Trophoblast cell (in vitro differentiated cells and primary cell): ENCODE measurements around the gene ZBTB12.

ENCODE experiments used
- DNase-seq, 2 donors: peaks; one replicate each; pipeline ENCODE4 v3.0.0-alpha.2; 2016
- H2AFZ ChIP-seq: 2 replicates; pipeline ENCODE4 v1.6.1; 2013; ENCODE audit warnings: low read length, moderate library complexity, mild to moderate bottlenecking; ENCODE audit not compliant: insufficient read depth, poor library complexity
- H2AK5ac ChIP-seq: 2 replicates; pipeline ENCODE4 v1.6.1; 2013; ENCODE audit warnings: mild to moderate bottlenecking, low read length
- H2BK120ac ChIP-seq: 2 replicates; pipeline ENCODE4 v1.6.1; 2013; ENCODE audit warnings: low read length, mild to moderate bottlenecking, moderate library complexity; ENCODE audit not compliant: insufficient read depth, poor library complexity
- H2BK12ac ChIP-seq: 2 replicates; pipeline ENCODE4 v1.6.1; 2013; ENCODE audit warnings: mild to moderate bottlenecking, low read length, moderate library complexity
- H2BK5ac ChIP-seq: 2 replicates; pipeline ENCODE4 v1.6.1; 2013; ENCODE audit warnings: low read length, low read depth, moderate library complexity, mild to moderate bottlenecking; ENCODE audit not compliant: poor library complexity
- H3K14ac ChIP-seq: 2 replicates; pipeline ENCODE4 v1.6.1; 2013; ENCODE audit warnings: mild to moderate bottlenecking, low read length
- H3K18ac ChIP-seq: 2 replicates; pipeline ENCODE4 v1.6.1; 2013; ENCODE audit warnings: mild to moderate bottlenecking, low read length
- H3K23ac ChIP-seq: 2 replicates; pipeline ENCODE4 v1.6.1; 2013; ENCODE audit warnings: low read length
- H3K27ac ChIP-seq: 2 replicates; pipeline ENCODE4 v1.5.1; 2013; ENCODE audit warnings: low read depth, mild to moderate bottlenecking, inconsistent platforms, low read length, moderate library complexity
- H3K27me3 ChIP-seq: 2 replicates; pipeline ENCODE4 v1.6.1; 2013; ENCODE audit warnings: inconsistent platforms, mild to moderate bottlenecking, low read length, moderate library complexity; ENCODE audit not compliant: insufficient read depth
- H3K36me3 ChIP-seq, 2 experiments: 1 replicate in 1 of 2; 2 replicates in 1 of 2; pipeline ENCODE4 v1.6.1; 2013; ENCODE audit warnings: low read length in 2 of 2, mild to moderate bottlenecking in 2 of 2, moderate library complexity in 1 of 2; ENCODE audit not compliant: insufficient read depth in 2 of 2, control insufficient read depth in 1 of 2
- H3K4ac ChIP-seq: 2 replicates; pipeline ENCODE4 v1.6.1; 2013; ENCODE audit warnings: low read depth, mild to moderate bottlenecking, low read length, moderate library complexity
- H3K4me1 ChIP-seq, 2 experiments: 1 replicate in 1 of 2; 2 replicates in 1 of 2; pipeline ENCODE4 v1.6.1; 2013; ENCODE audit warnings: low read length in 2 of 2, mild to moderate bottlenecking in 2 of 2, moderate library complexity in 1 of 2; ENCODE audit not compliant: insufficient read depth in 2 of 2, control insufficient read depth in 1 of 2
- H3K4me2 ChIP-seq: 2 replicates; pipeline ENCODE4 v1.6.1; 2013; ENCODE audit warnings: inconsistent platforms, mild to moderate bottlenecking, low read length, moderate library complexity
- H3K4me3 ChIP-seq: 2 replicates; pipeline ENCODE4 v1.5.1; 2013; ENCODE audit warnings: mild to moderate bottlenecking, low read depth, low read length, inconsistent platforms
- H3K79me1 ChIP-seq: one replicate; pipeline ENCODE4 v1.6.1; 2013; ENCODE audit warnings: low read length
- H3K79me2 ChIP-seq: 2 replicates; pipeline ENCODE4 v1.6.1; 2013; ENCODE audit warnings: low read length, mild to moderate bottlenecking; ENCODE audit not compliant: control insufficient read depth, insufficient read depth, poor library complexity
- H3K9ac ChIP-seq: 2 replicates; pipeline ENCODE4 v1.6.1; 2013; ENCODE audit warnings: mild to moderate bottlenecking, low read length
- H3K9me3 ChIP-seq: 2 replicates; pipeline ENCODE4 v1.6.1; 2013; ENCODE audit warnings: low read depth, mild to moderate bottlenecking, control low read depth, inconsistent platforms, low read length; ENCODE audit not compliant: insufficient read depth
- H4K12ac ChIP-seq: 2 replicates; pipeline ENCODE4 v1.6.1; 2013; ENCODE audit warnings: low read depth, mild to moderate bottlenecking, low read length, moderate library complexity
- H4K8ac ChIP-seq: 2 replicates; pipeline ENCODE4 v1.6.1; 2013; ENCODE audit warnings: low read depth, mild to moderate bottlenecking, low read length, moderate library complexity
- H4K91ac ChIP-seq: one replicate; pipeline ENCODE4 v1.6.1; 2013; ENCODE audit warnings: low read depth, mild to moderate bottlenecking, low read length, moderate library complexity
- WGBS: extraction: QIAGEN DNeasy Blood & Tissue Kit; methylation state at CpG from one replicate; pipeline ENCODE4 v1.1.7; 2013; ENCODE audit warnings: missing lambda C conversion rate; ENCODE audit not compliant: insufficient read length, insufficient coverage; ENCODE audit errors: extremely low coverage; 5-methylcytosine and 5-hydroxymethylcytosine counted together

The ZBTB12 gene

DNA sequence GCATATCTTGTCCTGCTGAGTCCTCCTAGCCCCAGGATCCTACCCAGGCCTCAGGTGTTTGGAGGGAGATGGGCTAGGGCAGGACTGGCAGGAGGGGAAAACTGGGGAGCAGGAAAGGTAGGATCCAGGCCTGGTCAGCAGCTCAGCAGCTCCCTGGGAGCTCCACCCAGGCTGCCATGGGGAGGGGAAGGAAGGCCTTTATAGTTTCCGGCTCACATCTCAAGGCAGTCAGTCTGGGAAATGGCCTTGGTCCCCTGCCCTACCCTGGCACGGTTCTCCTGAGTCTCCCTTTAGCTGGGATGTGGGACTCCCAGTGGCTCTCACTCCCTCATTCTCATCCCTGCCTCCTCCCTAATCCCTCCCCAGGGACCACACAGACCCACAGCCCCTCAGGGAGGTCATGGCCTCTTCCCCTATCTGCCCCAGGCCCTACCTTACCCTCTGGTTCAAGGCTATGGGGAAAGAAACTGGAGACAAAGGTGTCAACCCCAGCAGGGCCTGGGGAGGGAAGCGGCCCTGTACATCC lies 24.7 kb downstream of the ZBTB12 start:
- WGBS, result no CpG with 5 or more reads among the region's 3 CpGs
- H3K18ac ChIP-seq, result no peak overlapping the region
- no peak overlapping the region for H3K9ac ChIP-seq
- H4K8ac ChIP-seq, result no peak overlapping the region
- no peak overlapping the region for H3K14ac ChIP-seq
- H3K36me3 ChIP-seq, result peaks cover 24% of the 10 kb centered on the region in 2 experiments
- peaks cover 0 to 9% of the 10 kb centered on the region in 2 experiments for H3K4me1 ChIP-seq
- DNase-seq, result no peak
- no peaks in the 10 kb centered on the region for H3K79me1 ChIP-seq
- no peaks in the 10 kb centered on the region for H3K9me3 ChIP-seq
- H3K23ac ChIP-seq, result no peak overlapping the region
- no peak overlapping the region for H3K4me2 ChIP-seq
- H2BK120ac ChIP-seq, result no peak overlapping the region
- H3K27ac ChIP-seq, result no peak overlapping the region
- H3K79me2 ChIP-seq, result no peaks in the 10 kb centered on the region
- no peak overlapping the region for H2BK5ac ChIP-seq
- H4K91ac ChIP-seq, result no peak overlapping the region
- no peaks in the 10 kb centered on the region for H3K27me3 ChIP-seq
- no peak overlapping the region for H3K4me3 ChIP-seq
- no peak overlapping the region for H2AFZ ChIP-seq
- no peak overlapping the region for H2BK12ac ChIP-seq
- no peak overlapping the region for H2AK5ac ChIP-seq
- no peak overlapping the region for H4K12ac ChIP-seq
- H3K4ac ChIP-seq, result no peak overlapping the region

- H2AK5ac ChIP-seq, result no peak overlapping the region
- no peaks in the 10 kb centered on the region for H3K79me2 ChIP-seq
- H3K27ac ChIP-seq, result no peak overlapping the region
- H3K4me3 ChIP-seq, result no peak overlapping the region
- no peak overlapping the region for H3K4ac ChIP-seq
- H3K23ac ChIP-seq, result no peak overlapping the region
- H2AFZ ChIP-seq, result no peak overlapping the region
- no peaks in the 10 kb centered on the region for H3K9me3 ChIP-seq
- no peak overlapping the region for H4K8ac ChIP-seq
- H2BK5ac ChIP-seq, result no peak overlapping the region
- no peak overlapping the region for H3K4me2 ChIP-seq
- H2BK120ac ChIP-seq, result no peak overlapping the region
- H3K79me1 ChIP-seq, result no peaks in the 10 kb centered on the region
- no peak for DNase-seq
- peaks cover 2 to 12% of the 10 kb centered on the region in 2 experiments for H3K4me1 ChIP-seq
- H3K27me3 ChIP-seq, result no peaks in the 10 kb centered on the region
- no peak overlapping the region for H3K9ac ChIP-seq
- H4K91ac ChIP-seq, result no peak overlapping the region
- WGBS, result no CpG with 5 or more reads among the region's 7 CpGs
- no peak overlapping the region for H2BK12ac ChIP-seq
- H3K14ac ChIP-seq, result no peak overlapping the region
- peaks cover 19 to 20% of the 10 kb centered on the region in 2 experiments for H3K36me3 ChIP-seq
- no peak overlapping the region for H3K18ac ChIP-seq
- no peak overlapping the region for H4K12ac ChIP-seq
Measured at GRCh38 chr6:31876357-31876756, 25.5 kb downstream of the ZBTB12 start.

GRCh38 chr6:31875877-31876276 lies 26.0 kb downstream of the ZBTB12 start:
- H2BK5ac ChIP-seq, result no peak overlapping the region
- no CpG with 5 or more reads among the region's 5 CpGs for WGBS
- H3K27ac ChIP-seq, result no peak overlapping the region
- H3K23ac ChIP-seq, result no peak overlapping the region
- H3K4me3 ChIP-seq, result no peak overlapping the region
- H2AK5ac ChIP-seq, result no peak overlapping the region
- no peaks in the 10 kb centered on the region for H3K79me1 ChIP-seq
- no peak overlapping the region for H3K9ac ChIP-seq
- H2AFZ ChIP-seq, result no peak overlapping the region
- H3K27me3 ChIP-seq, result no peaks in the 10 kb centered on the region
- no peak overlapping the region for H2BK12ac ChIP-seq
- no peak for DNase-seq
- H3K18ac ChIP-seq, result no peak overlapping the region
- no peaks in the 10 kb centered on the region for H3K79me2 ChIP-seq
- no peak overlapping the region for H3K14ac ChIP-seq
- H3K4me2 ChIP-seq, result no peak overlapping the region
- H4K12ac ChIP-seq, result no peak overlapping the region
- no peak overlapping the region for H2BK120ac ChIP-seq
- no peaks in the 10 kb centered on the region for H3K9me3 ChIP-seq
- no peak overlapping the region for H4K91ac ChIP-seq
- H3K4me1 ChIP-seq, result peaks cover 7 to 17% of the 10 kb centered on the region in 2 experiments
- H3K4ac ChIP-seq, result no peak overlapping the region
- peaks cover 15% of the 10 kb centered on the region in 2 experiments for H3K36me3 ChIP-seq
- no peak overlapping the region for H4K8ac ChIP-seq

GRCh38 chr6:31874836-31875572 lies 26.9 kb downstream of the ZBTB12 start:
- Histone ChIP-seq H4K91ac (no peak overlapping the region), H3K79me2 (no peaks in the 10 kb centered on the region), H3K36me3 (peaks cover 6 to 7% of the 10 kb centered on the region in 2 experiments), H2BK5ac (no peak overlapping the region), H3K9me3 (no peaks in the 10 kb centered on the region), H3K4me3 (no peak overlapping the region), H3K4me2 (no peak overlapping the region), H3K27ac (no peak overlapping the region), H3K4ac (no peak overlapping the region), H3K9ac (no peak overlapping the region), H3K18ac (no peak overlapping the region), H2BK12ac (no peak overlapping the region), H3K79me1 (no peaks in the 10 kb centered on the region), H2AFZ (no peak overlapping the region), H2BK120ac (no peak overlapping the region), H4K8ac (no peak overlapping the region), H2AK5ac (no peak overlapping the region), H3K14ac (no peak overlapping the region), H4K12ac (no peak overlapping the region), H3K27me3 (no peaks in the 10 kb centered on the region), H3K23ac (no peak overlapping the region), H3K4me1 (peaks cover 8 to 19% of the 10 kb centered on the region in 2 experiments)
- DNase-seq, result peak; percentile 14 to 39
- no CpG with 5 or more reads among the region's 5 CpGs for WGBS
